ENCODE results near the gene NFAM1.

- TF ChIP-seq POLR2A (IDR thresholded peaks at IDR 0.05; ENCODE audit: low read depth, low read length) (no peak), TAF1 (IDR thresholded peaks at IDR 0.05; ENCODE audit: borderline replicate concordance, low read depth, low read length) (no peak), POLR2AphosphoS5 (IDR thresholded peaks at IDR 0.05; ENCODE audit: low read depth, low read length) (no peak)
Observed at GRCh38 chr22:42396621-42397331, 35.4 kb downstream of the NFAM1 start.
